NCI-H1694 treated with DMSO at 0.1 percent for 48 hours (cell line): ENCODE measurements around the gene DTWD2.
A peak's percentile ranks its signal among the peaks of the same experiment; 100 is the strongest.
"Not testable (repeated sequence)": the region's sequence is repeated elsewhere in the genome, so short reads cannot be mapped to it uniquely, and the experiment has no call there.

Experiments used
- DNase-seq: peaks from one replicate; lab custom pipeline; 2025; lab: John Stamatoyannopoulos, UW

Gene DTWD2

GRCh38 chr5:118950354-118950753 is 38.0 kb downstream of the DTWD2 start:
- not testable (repeated sequence) for DNase-seq

- DNase-seq: no peak
Observed at GRCh38 chr5:118946138-118946800, 42.1 kb downstream of the DTWD2 start.

GRCh38 chr5:118937393-118938061 is 50.8 kb downstream of the DTWD2 start:
- DNase-seq: no peak

- no peak for DNase-seq
Observed at GRCh38 chr5:118933703-118934102, 54.6 kb downstream of the DTWD2 start.

GRCh38 chr5:118931564-118931963 is 56.8 kb downstream of the DTWD2 start:
- no peak for DNase-seq

GRCh38 chr5:118924006-118924389 is 64.3 kb downstream of the DTWD2 start:
- no peak for DNase-seq

- no peak for DNase-seq
Observed at GRCh38 chr5:118923295-118924005, 64.9 kb downstream of the DTWD2 start.

GRCh38 chr5:118921866-118922265 is 66.5 kb downstream of the DTWD2 start:
- DNase-seq: no peak

GRCh38 chr5:118919016-118919415 is 69.3 kb downstream of the DTWD2 start:
- no peak for DNase-seq

- DNase-seq: no peak
Observed at GRCh38 chr5:118918232-118918631, 70.1 kb downstream of the DTWD2 start.

GRCh38 chr5:118907536-118907935 is 80.8 kb downstream of the DTWD2 start:
- not testable (repeated sequence) for DNase-seq

- no peak for DNase-seq
Observed at GRCh38 chr5:118906947-118907346, 81.4 kb downstream of the DTWD2 start.

GRCh38 chr5:118905196-118905595 is 83.2 kb downstream of the DTWD2 start:
- DNase-seq: no peak

- DNase-seq: peak; percentile 55
Observed at GRCh38 chr5:118902656-118903438, 85.5 kb downstream of the DTWD2 start.

GRCh38 chr5:118894709-118895108 is 93.6 kb downstream of the DTWD2 start:
- DNase-seq: no peak

- DNase-seq: peak; percentile 93
Observed at GRCh38 chr5:118891252-118891651, 97.1 kb downstream of the DTWD2 start.

GRCh38 chr5:118889165-118889564 is 99.2 kb downstream of the DTWD2 start:
- no peak for DNase-seq

GRCh38 chr5:118888556-118888955 is 99.8 kb downstream of the DTWD2 start:
- no peak for DNase-seq

- no peak for DNase-seq
Observed at GRCh38 chr5:118883362-118883761, 105.0 kb downstream of the DTWD2 start.

- DNase-seq: no peak
Observed at GRCh38 chr5:118882666-118883065, 105.7 kb downstream of the DTWD2 start.

GRCh38 chr5:118876852-118877251 is 111.5 kb downstream of the DTWD2 start:
- DNase-seq: not testable (repeated sequence)

- DNase-seq: no peak
Observed at GRCh38 chr5:118875131-118875530, 113.2 kb downstream of the DTWD2 start.
